MM.1S (cell line): ENCODE results near the gene PASK.

ENCODE experiments used
- EZH2 ChIP-seq: fragments of 300-600 bp; sonication (generic); optimal IDR thresholded peaks from 2 replicates; pipeline ENCODE3; 2017; ENCODE audit warnings: low read depth, mild to moderate bottlenecking, antibody characterized with exemption, low read length, mixed read lengths
- EZH2phosphoT487 ChIP-seq: fragments of 300-600 bp; sonication (generic); IDR thresholded peaks from 2 replicates; pipeline ENCODE4 v1.6.1; 2018; ENCODE audit warnings: antibody characterized with exemption, low read length
- TF ChIP-seq, protein P1 (sequence below): fragments of 300-600 bp; sonication (generic); IDR thresholded peaks from 2 replicates; pipeline ENCODE4 v1.5.1; 2016; ENCODE audit warnings: antibody characterized with exemption, low read length, mixed read lengths

GRCh38 chr2:241111440-241111805, 37.8 kb downstream of the PASK start:
- TF ChIP-seq EZH2 (no peak), EZH2phosphoT487 (no peak)
- TF ChIP-seq, protein P1, sequence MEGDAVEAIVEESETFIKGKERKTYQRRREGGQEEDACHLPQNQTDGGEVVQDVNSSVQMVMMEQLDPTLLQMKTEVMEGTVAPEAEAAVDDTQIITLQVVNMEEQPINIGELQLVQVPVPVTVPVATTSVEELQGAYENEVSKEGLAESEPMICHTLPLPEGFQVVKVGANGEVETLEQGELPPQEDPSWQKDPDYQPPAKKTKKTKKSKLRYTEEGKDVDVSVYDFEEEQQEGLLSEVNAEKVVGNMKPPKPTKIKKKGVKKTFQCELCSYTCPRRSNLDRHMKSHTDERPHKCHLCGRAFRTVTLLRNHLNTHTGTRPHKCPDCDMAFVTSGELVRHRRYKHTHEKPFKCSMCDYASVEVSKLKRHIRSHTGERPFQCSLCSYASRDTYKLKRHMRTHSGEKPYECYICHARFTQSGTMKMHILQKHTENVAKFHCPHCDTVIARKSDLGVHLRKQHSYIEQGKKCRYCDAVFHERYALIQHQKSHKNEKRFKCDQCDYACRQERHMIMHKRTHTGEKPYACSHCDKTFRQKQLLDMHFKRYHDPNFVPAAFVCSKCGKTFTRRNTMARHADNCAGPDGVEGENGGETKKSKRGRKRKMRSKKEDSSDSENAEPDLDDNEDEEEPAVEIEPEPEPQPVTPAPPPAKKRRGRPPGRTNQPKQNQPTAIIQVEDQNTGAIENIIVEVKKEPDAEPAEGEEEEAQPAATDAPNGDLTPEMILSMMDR = no peak
